SKM-1 (cell line): ENCODE results near the gene OSTN.
A peak's percentile ranks its signal among the peaks of the same experiment; 100 is the strongest.

Experiments used
- DNase-seq: peaks from one replicate; lab custom pipeline; 2025; ENCODE audit not compliant: unreplicated experiment; lab: John Stamatoyannopoulos, UW

Gene OSTN

DNA sequence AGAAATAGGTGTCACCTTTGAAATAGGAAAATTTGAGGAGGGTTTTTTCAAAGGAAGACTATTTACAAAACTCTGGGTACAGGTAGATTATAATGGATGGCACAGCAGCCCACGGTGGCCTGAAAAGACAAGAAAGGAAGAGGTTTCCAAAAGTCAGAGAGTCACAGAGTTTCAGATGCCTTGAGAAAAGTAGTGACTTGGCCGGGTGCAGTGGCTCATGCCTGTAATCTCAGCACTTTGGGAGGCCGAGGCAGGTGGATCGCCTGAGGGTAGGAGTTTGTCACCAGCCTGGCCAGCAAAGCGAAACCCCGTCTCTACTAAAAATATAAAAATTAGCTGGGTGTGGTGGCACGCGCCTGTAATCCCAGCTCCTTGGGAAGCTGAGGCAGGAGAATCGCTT, 35.2 kb downstream of the OSTN start:
- no peak for DNase-seq

- DNase-seq: no peak
These were observed 36.6 kb downstream of the OSTN start for GRCh38 chr3:191235331-191236314.

GRCh38 chr3:191236646-191237045, 37.6 kb downstream of the OSTN start:
- DNase-seq: no peak

DNA sequence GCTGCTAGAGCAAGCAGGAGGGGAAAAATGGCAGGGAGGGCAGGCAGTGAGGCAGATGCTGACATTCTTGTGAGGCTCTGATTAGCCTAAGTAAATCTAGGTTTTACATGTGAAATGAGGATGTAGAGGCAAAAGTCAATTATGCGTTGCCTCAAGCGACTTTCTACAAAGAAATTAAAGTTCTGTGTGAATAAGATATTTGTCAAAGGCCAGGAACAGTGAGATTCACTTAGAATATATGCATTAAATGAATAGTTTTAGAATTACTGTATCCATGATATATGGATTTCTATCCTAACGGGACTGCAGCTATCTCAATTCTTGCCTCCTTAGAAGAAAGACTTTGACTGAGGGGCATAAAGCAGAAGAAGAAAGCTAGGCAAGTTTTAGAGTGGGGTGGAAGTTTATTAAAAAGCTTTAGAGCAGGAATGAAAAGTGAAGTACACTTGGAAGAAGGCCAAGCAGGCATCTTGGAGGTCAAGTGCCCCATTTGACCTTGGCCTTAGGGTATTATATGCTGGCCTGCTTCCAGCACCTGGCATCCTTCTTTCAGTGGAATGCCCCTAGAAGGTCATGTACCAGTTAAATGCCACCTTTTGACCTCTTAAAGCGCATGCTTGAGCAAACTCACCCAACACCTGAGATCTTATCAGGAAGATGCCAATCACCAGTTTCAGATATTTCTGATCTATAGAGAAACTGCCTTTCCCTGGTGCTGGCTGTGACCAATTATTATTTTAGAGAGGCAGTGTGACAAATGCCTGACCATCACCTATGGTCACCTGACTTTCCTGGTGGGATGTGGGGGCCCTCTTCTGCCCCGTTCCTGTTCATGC, 38.2 kb downstream of the OSTN start:
- no peak for DNase-seq

GRCh38 chr3:191238321-191238817, 39.3 kb downstream of the OSTN start:
- no peak for DNase-seq

GRCh38 chr3:191239407-191240031, 40.5 kb downstream of the OSTN start:
- DNase-seq: no peak

DNA sequence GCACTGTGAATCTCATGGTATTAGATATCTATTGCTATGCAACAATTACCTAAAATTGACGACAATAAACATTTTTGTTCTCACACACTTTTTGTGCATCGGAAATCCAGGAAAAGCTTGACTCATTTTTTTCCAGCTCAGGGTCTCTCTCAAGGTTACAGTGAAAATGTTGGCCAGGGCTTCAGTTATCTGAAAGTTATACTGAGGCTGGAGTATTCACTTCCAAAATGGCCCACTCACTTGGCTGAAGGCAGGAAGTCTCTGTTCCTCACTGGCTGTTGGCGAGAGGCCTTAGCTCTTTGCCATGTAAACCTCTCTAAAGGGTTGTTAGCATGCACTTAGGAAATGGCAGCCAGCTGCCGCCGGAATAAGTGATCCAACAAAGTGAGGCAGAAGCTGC, 41.4 kb downstream of the OSTN start:
- DNase-seq: no peak

DNA sequence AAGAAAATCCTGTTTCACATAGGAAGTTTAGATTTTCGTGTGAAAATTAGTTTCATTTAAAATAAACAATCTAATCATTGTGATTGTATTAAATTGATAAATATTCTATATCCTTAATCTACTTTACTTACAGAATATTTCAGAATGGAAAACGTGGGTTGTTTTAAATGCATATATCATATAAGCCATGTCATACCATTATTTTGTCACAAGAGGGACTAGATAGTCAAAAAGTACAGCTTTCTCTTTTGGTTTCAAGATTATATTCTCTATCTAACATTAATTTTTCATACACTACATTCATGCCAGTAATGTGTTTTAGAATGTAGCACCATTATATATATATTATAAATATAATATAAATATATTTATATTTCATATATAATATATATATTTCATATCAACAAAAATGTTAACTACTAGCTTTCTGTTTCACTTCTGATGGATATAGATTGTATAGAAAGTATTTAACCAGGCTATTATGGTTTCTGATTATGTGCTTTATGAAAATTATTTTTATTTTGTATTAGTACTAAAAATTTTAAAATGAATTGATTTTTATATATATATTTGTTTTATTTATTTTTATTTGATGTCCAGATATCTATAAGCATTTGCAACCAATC, 45.3 kb downstream of the OSTN start:
- DNase-seq: no peak

- peak; percentile 92 for DNase-seq
These were observed 47.0 kb downstream of the OSTN start for GRCh38 chr3:191246034-191246433.

- DNase-seq: no peak
These were observed 47.6 kb downstream of the OSTN start for GRCh38 chr3:191246630-191247029.

DNA sequence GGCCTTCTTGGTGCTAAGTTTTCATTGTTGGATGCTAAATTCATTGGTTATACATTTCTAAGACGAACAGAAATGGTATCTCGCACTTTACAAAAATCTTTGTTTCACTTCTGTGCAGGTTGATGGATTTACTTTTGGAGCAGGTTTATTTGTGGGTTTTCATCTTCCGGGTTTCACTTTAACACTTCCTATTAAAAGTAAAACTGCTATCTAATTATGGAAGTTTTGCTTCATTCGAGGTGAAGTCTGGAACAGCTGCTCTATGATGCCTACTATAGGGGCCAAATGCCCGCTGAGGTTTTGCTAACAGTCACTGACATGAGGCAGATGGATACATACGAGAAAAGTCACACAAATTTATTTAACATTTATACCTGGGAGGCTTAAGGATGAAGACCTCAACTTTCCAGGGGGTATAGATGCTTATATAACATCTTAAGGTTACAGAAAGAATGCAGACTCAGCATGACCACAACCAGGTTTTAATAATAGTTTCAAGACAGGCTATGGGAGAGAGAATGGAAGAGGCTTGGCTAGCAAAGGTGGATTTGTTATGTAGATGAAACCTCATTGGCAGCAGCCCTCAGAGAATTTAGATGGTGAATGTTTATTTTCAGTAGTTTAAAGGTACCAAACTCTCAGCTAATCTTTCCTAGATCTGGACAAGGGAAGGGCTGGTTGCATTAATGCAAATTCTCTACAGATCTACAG, 54.2 kb downstream of the OSTN start:
- no peak for DNase-seq

DNA sequence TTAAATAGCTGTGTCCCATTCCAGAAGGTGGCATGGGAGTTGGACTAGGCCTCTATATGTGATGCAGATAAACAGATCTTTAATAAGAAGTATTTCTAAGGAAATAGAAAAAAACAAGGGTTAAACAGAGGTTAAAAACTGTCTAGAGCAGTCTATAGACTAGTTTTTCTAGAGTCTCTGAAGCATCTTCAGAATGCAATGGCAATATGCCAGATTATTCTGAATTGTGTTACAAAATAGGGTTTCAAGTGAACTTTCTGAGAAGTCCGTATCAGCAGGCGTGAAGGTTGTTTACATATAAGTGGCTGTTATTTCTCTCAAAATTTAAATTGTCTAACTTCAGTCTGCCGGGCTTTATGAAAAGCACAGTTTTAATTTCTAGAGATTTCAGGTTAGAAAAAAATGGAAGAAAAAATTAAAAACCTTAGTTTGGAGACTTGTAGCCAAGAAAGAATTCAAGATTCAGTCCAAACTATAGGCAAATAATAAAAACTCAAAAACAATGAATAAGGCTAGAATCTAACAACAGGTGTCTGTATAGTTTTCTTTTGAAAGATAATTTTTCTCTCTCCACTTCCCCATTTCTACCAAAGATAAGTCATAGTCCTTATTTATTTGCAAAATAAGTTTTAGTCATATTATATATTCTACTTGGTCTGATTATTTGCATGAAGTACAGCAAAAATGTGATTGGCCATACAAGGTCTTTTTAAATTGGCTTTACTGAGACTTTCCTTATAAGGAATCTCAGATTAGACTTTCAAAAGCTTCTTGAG, 55.2 kb downstream of the OSTN start:
- DNase-seq: no peak

GRCh38 chr3:191255156-191255555, 56.1 kb downstream of the OSTN start:
- DNase-seq: no peak

DNA sequence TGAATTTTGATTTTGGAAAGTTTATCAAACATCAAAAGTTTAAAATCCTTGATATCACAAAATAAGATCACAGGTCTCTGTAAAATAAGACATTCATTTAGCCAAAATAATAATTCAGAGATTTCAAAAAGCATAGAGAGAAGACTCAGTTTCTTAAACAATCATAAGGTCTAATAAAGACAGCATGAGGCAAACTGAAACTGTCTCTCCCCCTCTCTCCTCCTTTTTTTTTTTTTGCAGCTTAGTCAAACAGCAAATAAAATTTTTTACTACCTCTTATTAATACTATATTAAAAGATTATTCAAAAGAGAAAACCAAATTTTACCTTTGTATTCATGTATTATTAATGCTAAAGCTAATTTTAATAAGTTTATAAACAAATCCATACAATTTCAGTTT, 57.4 kb downstream of the OSTN start:
- DNase-seq: no peak

GRCh38 chr3:191257286-191257685, 58.2 kb downstream of the OSTN start:
- DNase-seq: no peak

DNA sequence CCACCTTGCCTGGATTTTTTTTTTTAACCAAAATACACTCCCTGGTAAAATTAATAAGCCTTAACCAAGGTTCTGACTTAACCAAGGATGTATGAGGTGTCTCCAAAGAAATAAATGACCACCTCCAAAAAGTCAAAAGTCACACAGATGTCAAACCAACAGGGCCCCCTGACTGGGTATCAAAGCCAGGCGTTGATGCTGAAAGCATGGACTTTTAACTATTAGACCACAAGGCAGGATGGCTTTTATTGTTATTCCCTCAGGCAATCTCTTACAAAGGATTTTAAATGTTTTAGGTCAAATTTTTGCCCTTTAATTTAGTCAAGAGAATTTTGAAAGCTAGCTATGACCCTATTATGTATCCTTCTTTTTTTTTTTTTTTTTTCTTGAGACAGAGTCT, 60.4 kb downstream of the OSTN start:
- DNase-seq: no peak

GRCh38 chr3:191260431-191261303, 61.6 kb downstream of the OSTN start:
- no peak for DNase-seq

DNA sequence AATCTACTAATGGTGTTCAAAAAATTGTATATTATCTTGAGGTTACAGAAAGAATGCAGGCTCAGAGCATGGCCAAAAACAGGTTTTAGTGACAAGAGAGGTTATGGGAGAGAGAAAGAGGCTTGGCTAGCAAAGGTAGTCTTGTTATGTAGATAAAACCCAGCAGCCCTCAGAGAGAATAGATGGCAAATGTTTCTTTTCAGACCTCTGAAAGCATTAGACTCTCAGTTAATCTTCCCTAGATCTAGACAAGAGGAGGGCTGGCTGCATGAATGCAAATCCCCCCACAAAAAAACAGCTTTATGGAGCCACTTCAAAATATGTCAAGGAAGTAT, 62.2 kb downstream of the OSTN start:
- DNase-seq: no peak

GRCh38 chr3:191262650-191263049, 63.6 kb downstream of the OSTN start:
- no peak for DNase-seq
